BE2C (cell line): ENCODE measurements around the gene LDHB.
"Not testable (repeated sequence)": the region's sequence is repeated elsewhere in the genome, so short reads cannot be mapped to it uniquely, and the experiment has no call there.

ENCODE experiments used
- DNase-seq: peaks from one replicate; pipeline ENCODE4 v3.0.0-alpha.2; 2020
- H3K27me3 ChIP-seq: fragments of 250-450 bp; sonication (Bioruptor Pico); 2 replicates; pipeline ENCODE4 v1.5.1; 2020; ENCODE audit warnings: mild to moderate bottlenecking
- H3K36me3 ChIP-seq: fragments of 250-450 bp; sonication (Bioruptor Pico); 2 replicates; pipeline ENCODE4 v1.5.1; 2020; ENCODE audit warnings: mild to moderate bottlenecking
- H3K4me1 ChIP-seq: fragments of 250-450 bp; sonication (Bioruptor Pico); 2 replicates; pipeline ENCODE4 v1.5.1; 2020
- H3K4me3 ChIP-seq: 2 replicates; pipeline ENCODE4 v1.5.1; 2011; ENCODE audit warnings: low read depth, low read length
- H3K9me3 ChIP-seq: fragments of 250-450 bp; sonication (Bioruptor Pico); 2 replicates; pipeline ENCODE4 v1.5.1; 2020
- TF ChIP-seq, protein P1 (sequence below): IDR thresholded peaks from 2 replicates; pipeline ENCODE4 v1.5.1; 2012; ENCODE audit warnings: mild to moderate bottlenecking, low read depth, low read length

The LDHB gene

DNA sequence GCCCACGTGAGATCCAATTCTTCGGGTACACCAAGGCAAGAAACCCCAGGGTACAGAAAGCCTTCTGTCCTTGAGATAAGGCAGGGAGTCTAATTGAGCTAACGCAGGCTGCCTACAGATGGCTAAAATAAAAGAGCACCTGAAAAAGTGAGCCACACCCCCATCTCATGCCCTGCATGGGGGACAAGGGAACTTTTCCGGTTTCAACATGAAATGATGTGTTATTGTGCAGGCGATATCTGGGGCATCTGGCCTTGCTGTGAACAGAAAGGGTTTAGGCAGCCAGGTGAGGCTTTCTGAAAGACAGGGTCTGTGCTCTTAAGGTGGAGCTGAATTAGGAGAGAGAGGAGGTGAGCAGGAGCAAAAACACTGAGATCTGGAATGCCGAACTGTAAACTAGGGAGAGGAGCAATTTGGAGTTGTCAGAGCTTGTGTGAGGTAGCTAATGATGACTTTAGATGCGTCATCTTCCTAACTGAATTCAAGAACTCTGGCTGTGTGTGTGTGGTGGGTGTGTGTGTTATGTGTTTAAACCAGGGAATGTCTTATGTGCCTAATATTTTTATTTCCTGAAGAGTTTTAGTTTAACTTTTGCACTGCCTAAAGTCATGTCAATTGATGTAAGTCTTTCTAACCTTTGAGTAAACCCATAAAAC is 20.1 kb upstream of the LDHB start:
- TF ChIP-seq, protein P1, sequence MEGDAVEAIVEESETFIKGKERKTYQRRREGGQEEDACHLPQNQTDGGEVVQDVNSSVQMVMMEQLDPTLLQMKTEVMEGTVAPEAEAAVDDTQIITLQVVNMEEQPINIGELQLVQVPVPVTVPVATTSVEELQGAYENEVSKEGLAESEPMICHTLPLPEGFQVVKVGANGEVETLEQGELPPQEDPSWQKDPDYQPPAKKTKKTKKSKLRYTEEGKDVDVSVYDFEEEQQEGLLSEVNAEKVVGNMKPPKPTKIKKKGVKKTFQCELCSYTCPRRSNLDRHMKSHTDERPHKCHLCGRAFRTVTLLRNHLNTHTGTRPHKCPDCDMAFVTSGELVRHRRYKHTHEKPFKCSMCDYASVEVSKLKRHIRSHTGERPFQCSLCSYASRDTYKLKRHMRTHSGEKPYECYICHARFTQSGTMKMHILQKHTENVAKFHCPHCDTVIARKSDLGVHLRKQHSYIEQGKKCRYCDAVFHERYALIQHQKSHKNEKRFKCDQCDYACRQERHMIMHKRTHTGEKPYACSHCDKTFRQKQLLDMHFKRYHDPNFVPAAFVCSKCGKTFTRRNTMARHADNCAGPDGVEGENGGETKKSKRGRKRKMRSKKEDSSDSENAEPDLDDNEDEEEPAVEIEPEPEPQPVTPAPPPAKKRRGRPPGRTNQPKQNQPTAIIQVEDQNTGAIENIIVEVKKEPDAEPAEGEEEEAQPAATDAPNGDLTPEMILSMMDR, result no peak
- H3K9me3 ChIP-seq, result no peaks in the 10 kb centered on the region
- H3K4me3 ChIP-seq, result no peak overlapping the region
- no peaks in the 10 kb centered on the region for H3K4me1 ChIP-seq
- no peak for DNase-seq
- no peaks in the 10 kb centered on the region; the same call in 1 of the 2 replicates for H3K27me3 ChIP-seq
- no peaks in the 10 kb centered on the region for H3K36me3 ChIP-seq

DNA sequence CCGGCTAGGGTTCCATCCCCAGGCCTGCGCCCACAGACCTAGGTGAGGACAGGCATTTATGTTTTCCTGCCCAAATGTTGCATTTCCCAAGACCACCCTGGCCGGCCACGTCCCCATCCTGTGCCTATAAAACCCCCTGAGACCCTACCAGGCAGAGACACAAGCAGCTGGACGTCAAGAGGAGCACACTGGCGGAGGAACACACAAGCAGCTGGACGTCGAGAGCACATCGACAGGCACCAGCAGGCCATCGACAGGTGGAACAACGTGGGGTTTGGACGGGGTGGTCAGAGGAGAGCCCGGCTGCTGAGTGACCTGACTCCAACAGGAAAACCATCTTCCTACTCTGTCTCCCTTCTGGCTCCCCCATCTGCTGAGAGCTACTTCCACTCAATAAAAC is 19.6 kb upstream of the LDHB start:
- no peaks in the 10 kb centered on the region for H3K9me3 ChIP-seq
- no peaks in the 10 kb centered on the region for H3K4me1 ChIP-seq
- H3K27me3 ChIP-seq, result no peaks in the 10 kb centered on the region; the same call in 1 of the 2 replicates
- no peak overlapping the region for H3K4me3 ChIP-seq
- TF ChIP-seq, protein P1, result no peak
- H3K36me3 ChIP-seq, result no peaks in the 10 kb centered on the region
- DNase-seq, result no peak

DNA sequence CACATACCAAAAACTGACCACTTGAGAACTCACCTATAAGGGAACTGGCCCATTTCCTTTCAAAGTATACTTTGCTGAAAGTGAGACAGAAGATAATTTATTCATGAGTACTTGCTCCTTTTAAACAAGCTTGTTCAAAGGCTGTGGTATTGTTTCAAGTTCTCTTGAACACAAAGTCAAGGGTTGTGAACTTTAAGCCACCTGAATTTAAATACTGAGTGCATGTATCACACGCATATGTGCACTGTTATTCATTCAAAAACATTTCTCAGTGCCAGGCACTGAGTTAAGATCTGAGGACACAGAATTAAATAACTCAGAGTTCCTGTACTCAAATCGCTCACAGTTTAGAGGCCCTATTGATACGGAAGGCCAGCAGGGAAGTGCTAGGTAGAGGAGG is 19.1 kb upstream of the LDHB start:
- Histone ChIP-seq H3K27me3 (no peaks in the 10 kb centered on the region), H3K4me1 (no peaks in the 10 kb centered on the region), H3K4me3 (no peak overlapping the region), H3K36me3 (no peaks in the 10 kb centered on the region), H3K9me3 (no peaks in the 10 kb centered on the region)
- TF ChIP-seq, protein P1, result no peak
- DNase-seq, result no peak

DNA sequence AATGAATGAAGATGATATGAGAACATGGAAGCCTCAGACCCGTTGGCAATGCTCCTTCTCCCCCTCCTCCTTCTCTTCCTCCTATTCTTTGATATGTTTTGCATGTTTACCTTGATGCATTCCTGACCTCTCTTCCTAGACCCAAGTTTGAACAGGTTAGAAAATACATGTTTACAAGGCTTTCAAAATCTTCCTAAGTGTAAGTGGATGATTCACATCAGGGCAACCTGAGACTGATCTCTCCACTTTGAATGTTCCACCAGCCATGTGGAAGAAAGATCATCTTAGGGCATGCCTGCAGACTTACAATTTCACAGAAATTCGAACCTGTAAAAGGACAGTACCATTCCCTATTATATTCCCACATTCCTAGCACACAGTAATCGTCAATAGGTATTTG is 18.0 kb upstream of the LDHB start:
- no peak for DNase-seq
- peaks cover 4% of the 10 kb centered on the region for H3K27me3 ChIP-seq
- H3K36me3 ChIP-seq, result no peaks in the 10 kb centered on the region
- H3K9me3 ChIP-seq, result no peaks in the 10 kb centered on the region
- no peak overlapping the region for H3K4me3 ChIP-seq
- no peaks in the 10 kb centered on the region for H3K4me1 ChIP-seq
- TF ChIP-seq, protein P1, result no peak

DNA sequence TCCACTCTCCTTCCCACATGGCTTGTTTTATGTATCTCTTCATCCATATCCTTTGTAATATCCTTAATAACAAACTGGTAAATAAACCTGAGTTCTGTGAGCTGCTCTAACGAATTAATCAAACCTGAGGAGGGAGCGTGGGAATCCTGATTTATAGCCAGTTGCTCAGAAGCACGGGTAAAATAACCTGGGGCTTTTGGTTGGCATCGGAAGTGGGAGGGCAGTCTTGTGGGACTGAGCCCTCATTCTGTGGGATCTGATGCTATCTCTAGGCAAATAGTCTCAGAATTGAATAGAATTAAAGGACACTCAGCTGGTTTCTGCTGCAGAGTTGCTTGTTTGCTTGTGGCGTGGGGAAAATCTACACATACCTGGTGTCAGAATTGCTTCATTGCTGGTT is 17.5 kb upstream of the LDHB start:
- peaks cover 4% of the 10 kb centered on the region for H3K27me3 ChIP-seq
- no peak overlapping the region for H3K4me3 ChIP-seq
- H3K36me3 ChIP-seq, result no peaks in the 10 kb centered on the region
- TF ChIP-seq, protein P1, result no peak
- no peaks in the 10 kb centered on the region for H3K4me1 ChIP-seq
- no peak for DNase-seq
- no peaks in the 10 kb centered on the region for H3K9me3 ChIP-seq

DNA sequence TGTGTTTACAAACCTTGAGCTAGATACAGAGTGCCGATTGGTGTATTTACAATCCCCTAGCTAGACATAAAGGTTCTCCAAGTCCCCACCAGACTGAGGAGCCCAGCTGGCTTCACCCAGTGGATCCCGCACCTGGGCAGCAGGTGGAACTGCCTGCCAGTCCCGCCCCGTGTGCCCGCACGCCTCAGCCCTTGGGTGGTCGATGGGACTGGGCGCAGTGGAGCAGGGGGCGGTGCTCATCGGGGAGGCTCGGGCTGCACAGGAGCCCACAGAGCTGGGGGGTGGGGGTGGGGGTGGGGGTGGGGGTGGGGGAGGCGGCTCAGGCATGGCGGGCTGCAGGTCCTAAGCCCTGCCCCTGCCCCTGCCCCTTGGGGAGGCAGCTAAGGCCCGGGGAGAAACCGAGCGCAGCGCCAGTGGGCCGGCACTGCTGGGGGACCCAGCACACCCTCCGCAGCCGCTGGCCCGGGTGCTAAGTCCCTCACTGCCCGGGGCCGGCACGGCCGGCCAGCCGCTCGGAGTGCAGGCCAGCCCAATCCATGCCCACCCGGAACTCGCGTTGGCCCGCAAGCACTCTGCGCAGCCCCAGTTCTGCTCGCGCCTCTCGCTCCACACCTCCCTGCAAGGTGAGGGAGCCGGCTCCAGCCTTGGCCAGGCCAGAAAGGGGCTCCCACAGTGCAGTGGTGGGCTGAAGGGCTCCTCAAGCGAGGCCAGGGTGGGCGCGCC is 16.3 kb upstream of the LDHB start:
- H3K4me3 ChIP-seq, DNase-seq, H3K27me3 ChIP-seq, H3K36me3 ChIP-seq, H3K9me3 ChIP-seq, H3K4me1 ChIP-seq: not testable (repeated sequence)
